DMS 273 (cell line): Measurements from ENCODE around the gene PUS10.
A peak's percentile ranks its signal among the peaks of the same experiment; 100 is the strongest.
"Not testable (repeated sequence)": the region's sequence is repeated elsewhere in the genome, so short reads cannot be mapped to it uniquely, and the experiment has no call there.

Experiments used
- DNase-seq: peaks from one replicate; lab custom pipeline; 2025; ENCODE audit not compliant: unreplicated experiment; lab: John Stamatoyannopoulos, UW

PUS10 gene

GRCh38 chr2:61013382-61013781 is 4.7 kb downstream of the PUS10 start:
- no peak for DNase-seq

GRCh38 chr2:61012303-61012702 is 5.8 kb downstream of the PUS10 start:
- DNase-seq, result not testable (repeated sequence)

GRCh38 chr2:61011678-61012077 is 6.4 kb downstream of the PUS10 start:
- no peak for DNase-seq

- DNase-seq, result no peak
These were observed 8.7 kb downstream of the PUS10 start for GRCh38 chr2:61009355-61009754.

GRCh38 chr2:61006486-61007105 is 11.5 kb downstream of the PUS10 start:
- DNase-seq, result no peak

- no peak for DNase-seq
These were observed 12.3 kb downstream of the PUS10 start for GRCh38 chr2:61005736-61006135.

- DNase-seq, result peak; percentile 77
These were observed 19.2 kb downstream of the PUS10 start for GRCh38 chr2:60998628-60999545.

GRCh38 chr2:60994131-60994530 is 23.9 kb downstream of the PUS10 start:
- no peak for DNase-seq

GRCh38 chr2:60992985-60993392 is 25.1 kb downstream of the PUS10 start:
- no peak for DNase-seq

GRCh38 chr2:60991644-60992043 is 26.4 kb downstream of the PUS10 start:
- DNase-seq, result no peak

- DNase-seq, result no peak
These were observed 28.8 kb downstream of the PUS10 start for GRCh38 chr2:60989259-60989658.

- DNase-seq, result not testable (repeated sequence)
These were observed 30.4 kb downstream of the PUS10 start for GRCh38 chr2:60987656-60988055.

GRCh38 chr2:60987041-60987440 is 31.0 kb downstream of the PUS10 start:
- no peak for DNase-seq

GRCh38 chr2:60984720-60985119 is 33.3 kb downstream of the PUS10 start:
- DNase-seq, result no peak

- DNase-seq, result not testable (repeated sequence)
These were observed 36.0 kb downstream of the PUS10 start for GRCh38 chr2:60982066-60982465.

- DNase-seq, result peak; percentile 8
These were observed 37.8 kb downstream of the PUS10 start for GRCh38 chr2:60980071-60980815.

GRCh38 chr2:60979231-60979630 is 38.8 kb downstream of the PUS10 start:
- DNase-seq, result no peak

- DNase-seq, result no peak
These were observed 40.5 kb downstream of the PUS10 start for GRCh38 chr2:60977562-60977895.

GRCh38 chr2:60976875-60977561 is 41.0 kb downstream of the PUS10 start:
- no peak for DNase-seq

GRCh38 chr2:60976256-60976850 is 41.7 kb downstream of the PUS10 start:
- no peak for DNase-seq

GRCh38 chr2:60974652-60975051 is 43.4 kb downstream of the PUS10 start:
- DNase-seq, result no peak
